Cardiac septum (tissue), 1 donor: ENCODE data around the gene NBPF3. TPM values are rescaled to one million over a fixed set of nuclear protein-coding genes. Genes with fewer than 3 reads are reported as not detected.
"Not testable (repeated sequence)": the region's sequence is repeated elsewhere in the genome, so short reads cannot be mapped to it uniquely, and the experiment has no call there.

Source experiments
- DNase-seq: peaks from one replicate; pipeline ENCODE4 v3.0.0-alpha.2; 2020; ENCODE audit warnings: low spot score
- intact Hi-C: fragments of 100-400 bp; cut with DNase I; formaldehyde crosslinking; loops from one replicate; pipeline ENCODE4 v1.14.0; 2022
- total RNA-seq: library from RNA; stranded (reverse); fragmentation: NEBNext Ultra II Directional; extraction: Animal tissue kit (Norgen Biotek cat#: 25700); gene quantifications from one replicate; pipeline ENCODE4 v1.2.1, GENCODE V29; 2021
- donor health status: DM: no; HTN: no; CAD: no.

Gene NBPF3
- total RNA-seq, 1 donor from 2014 or later: 3.0 TPM

GRCh38 chr1:21511579-21512522, 71.9 kb downstream of the NBPF3 start:
- intact Hi-C loops: loop anchor here (2.0 kb wide), 1 partner anchor 23 kb away; no protein-coding TSS in a partner anchor
- no peak for DNase-seq

DNA sequence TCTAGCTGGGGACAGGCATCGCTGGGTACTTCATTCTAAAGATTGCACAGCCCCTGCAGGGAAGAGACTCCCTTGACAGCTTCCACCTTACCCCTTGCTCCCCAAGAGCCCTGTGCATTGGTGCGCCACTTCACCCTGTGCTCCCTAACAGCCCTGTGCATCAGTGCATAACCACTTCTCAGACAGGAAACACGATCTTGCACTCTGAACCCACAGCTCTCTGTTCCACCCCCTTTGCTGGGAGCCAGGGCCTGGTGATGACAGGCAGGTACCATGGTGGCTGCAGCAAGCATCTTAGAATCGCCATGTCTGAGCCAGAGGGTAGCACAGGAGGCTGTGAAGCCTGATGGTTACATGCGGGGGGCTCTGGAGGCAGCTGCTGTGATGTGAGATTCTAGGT, 74.3 kb downstream of the NBPF3 start:
- no peak for DNase-seq
- intact Hi-C loops: no loop called here

DNA sequence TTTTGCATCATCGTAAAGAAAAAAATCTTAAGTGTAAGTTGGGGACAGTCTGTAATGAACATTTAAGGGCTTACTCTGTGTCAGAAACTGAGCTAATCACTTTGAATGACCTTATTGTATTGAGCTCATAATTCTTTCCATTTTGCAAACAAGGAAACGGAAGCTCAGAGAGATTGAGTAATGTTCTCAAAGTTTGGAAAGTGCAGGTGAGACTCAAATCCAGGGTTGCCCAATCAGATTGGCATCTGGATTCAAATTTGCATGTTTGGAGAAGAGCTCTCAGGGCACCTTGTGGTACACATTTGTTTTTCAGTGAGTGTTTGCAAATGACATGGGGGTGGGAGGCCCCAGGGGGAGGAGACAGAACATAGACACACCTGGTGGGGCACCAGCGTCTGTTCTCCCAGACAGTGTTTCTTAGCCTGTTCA, 77.2 kb downstream of the NBPF3 start:
- intact Hi-C loops: no loop called here
- DNase-seq: no peak

GRCh38 chr1:21517660-21518480, 77.9 kb downstream of the NBPF3 start:
- no peak for DNase-seq
- intact Hi-C loops: no loop called here

GRCh38 chr1:21518774-21519455, 79.0 kb downstream of the NBPF3 start:
- no peak for DNase-seq
- intact Hi-C loops: no loop called here

DNA sequence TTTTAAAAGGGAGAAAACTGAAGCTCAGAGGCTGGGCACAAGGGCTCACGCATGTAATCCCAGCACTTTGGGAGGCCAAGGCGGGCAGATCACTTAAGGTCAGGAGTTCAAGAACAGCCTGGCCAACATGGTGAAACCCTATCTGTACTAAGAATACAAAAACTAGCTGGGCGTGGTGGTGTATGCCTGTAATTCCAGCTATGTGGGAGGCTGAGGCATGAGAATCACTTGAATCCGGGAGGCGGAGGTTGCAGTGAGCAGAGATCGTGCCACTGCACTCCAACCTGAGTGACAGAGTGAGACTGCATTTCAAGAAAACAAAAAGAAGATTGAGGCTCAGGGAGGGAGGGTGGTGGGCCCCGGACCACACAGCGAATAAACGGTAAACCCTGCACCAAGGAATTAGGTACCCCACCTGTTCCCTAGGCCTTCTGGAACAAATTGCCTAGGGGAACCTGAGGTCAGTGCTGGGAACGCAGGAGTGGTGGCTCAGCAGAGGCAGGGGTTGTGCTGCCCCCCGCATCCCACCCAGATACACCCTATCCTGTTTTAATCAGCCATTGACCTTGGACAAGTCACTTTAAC, 79.6 kb downstream of the NBPF3 start:
- intact Hi-C loops, DNase-seq: not testable (repeated sequence)

- no peak for DNase-seq
- intact Hi-C loops: no loop called here
These were observed 81.2 kb downstream of the NBPF3 start for GRCh38 chr1:21520899-21521716.

DNA sequence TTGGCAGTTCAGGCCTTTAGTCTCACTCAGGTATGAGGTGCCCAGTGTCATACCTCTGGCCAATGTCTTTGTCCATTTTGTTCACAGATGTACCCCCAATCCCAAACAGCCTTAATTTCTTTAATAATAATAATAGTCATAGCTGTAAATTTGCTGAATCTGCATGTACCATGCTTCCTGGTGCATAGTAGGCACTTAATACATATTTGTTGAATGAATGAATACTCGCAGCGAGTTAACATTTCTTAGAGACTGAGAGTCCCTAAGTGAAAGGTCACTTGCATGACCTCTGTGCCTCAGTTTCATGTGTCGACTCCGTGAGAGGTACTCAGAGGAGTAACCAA, 81.8 kb downstream of the NBPF3 start:
- no peak for DNase-seq
- intact Hi-C loops: no loop called here

GRCh38 chr1:21522525-21523038, 82.6 kb downstream of the NBPF3 start:
- intact Hi-C loops: no loop called here
- no peak for DNase-seq

GRCh38 chr1:21523297-21523813, 83.4 kb downstream of the NBPF3 start:
- intact Hi-C loops: no loop called here

GRCh38 chr1:21524220-21524619, 84.3 kb downstream of the NBPF3 start:
- intact Hi-C loops: no loop called here
- no peak for DNase-seq

More at GRCh38 chr1:21523297-21523813, 83.4 kb downstream of the NBPF3 start:
- no peak for DNase-seq

DNA sequence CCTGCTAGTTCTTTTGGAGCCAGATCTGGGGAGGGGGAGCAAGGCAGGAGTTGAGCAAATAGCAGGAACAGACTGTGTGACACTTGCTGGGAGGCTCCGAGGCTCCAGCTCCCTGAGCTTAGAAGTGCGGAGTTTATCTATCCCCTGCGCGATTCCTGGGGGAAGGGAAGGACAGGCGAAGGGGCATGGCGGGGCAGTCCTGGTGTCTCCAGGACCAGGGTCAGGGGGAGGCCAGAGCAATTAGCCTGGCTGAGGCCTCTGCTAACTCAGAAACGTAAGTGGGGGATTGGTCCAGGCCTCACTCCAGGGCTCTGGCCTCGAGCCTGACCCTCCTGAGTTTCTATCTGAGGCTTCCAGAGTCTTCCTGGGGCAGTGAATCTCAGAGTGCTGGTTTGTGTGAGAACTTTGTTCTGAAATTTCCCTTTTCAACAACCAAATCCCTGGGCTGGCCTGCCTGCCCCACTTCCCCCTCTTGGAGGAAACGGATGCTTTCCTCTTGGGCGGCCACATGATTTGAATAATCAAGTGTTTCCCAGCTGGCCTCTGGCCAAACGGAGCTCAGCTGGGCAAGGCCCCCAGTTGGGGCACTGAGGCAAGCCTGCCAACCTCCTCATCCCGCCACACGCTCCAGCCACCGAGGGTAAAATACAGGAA, 84.9 kb downstream of the NBPF3 start:
- intact Hi-C loops: no loop called here
- DNase-seq: no peak

DNA sequence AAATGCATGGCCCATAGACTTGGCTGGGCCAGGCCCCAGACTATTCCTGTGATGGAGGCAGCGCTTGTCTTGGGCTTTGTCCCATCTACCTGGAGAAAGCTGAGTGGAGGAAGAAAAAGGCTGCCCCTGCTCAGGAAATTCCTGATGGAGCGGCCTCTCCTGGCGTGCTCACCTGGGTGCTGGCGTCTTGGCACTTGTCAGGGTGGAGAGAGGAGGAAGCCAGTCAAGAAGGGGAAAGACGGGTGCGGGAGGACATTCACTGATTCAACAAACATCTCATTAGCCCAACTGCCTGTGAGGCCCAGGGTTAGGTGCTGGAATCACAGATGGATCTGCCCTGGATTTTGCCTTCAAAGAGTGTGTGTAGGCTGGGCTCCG, 85.4 kb downstream of the NBPF3 start:
- no peak for DNase-seq
- intact Hi-C loops: no loop called here

DNA sequence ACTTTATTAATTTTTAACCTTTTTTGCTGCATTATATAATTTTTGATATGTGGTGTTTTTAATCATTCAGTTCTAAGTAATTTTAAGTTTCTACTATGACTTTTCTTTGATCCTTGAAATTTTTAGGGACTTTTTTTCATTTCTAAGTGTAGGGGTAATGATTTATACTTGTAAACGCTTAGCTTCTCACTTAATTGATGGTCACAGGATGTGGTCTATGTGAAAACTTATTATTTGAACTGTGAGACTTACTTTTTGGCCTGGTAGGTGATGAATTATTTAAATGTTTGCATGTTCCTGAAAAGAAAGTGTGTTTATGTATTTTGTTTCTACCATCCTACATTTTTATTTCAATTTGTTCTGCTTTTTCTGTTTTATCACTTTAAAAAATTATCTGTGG, 86.5 kb downstream of the NBPF3 start:
- DNase-seq: no peak
- intact Hi-C loops: no loop called here

GRCh38 chr1:21530368-21531016, 90.6 kb downstream of the NBPF3 start:
- DNase-seq: no peak
- intact Hi-C loops: no loop called here

DNA sequence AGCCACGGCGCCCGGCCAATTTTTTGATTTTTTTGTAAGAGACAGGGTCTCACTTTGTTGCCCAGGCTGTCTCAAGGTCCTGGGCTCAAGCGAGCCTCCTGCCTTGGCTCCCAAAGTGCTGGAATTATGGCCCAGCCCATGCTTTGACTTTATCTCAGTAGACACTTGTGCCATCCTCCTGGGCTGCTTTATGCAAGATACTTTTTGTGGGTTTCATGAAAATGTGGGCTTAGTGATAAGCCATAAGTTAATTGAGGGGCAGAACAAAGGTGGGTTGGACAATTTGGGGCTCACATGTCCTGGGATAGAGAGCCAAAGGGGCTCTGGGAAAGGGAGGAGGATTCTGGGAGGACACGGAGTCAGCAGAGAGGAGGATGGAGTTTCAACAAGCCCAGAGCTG, 91.3 kb downstream of the NBPF3 start:
- intact Hi-C loops: no loop called here
- DNase-seq: no peak

DNA sequence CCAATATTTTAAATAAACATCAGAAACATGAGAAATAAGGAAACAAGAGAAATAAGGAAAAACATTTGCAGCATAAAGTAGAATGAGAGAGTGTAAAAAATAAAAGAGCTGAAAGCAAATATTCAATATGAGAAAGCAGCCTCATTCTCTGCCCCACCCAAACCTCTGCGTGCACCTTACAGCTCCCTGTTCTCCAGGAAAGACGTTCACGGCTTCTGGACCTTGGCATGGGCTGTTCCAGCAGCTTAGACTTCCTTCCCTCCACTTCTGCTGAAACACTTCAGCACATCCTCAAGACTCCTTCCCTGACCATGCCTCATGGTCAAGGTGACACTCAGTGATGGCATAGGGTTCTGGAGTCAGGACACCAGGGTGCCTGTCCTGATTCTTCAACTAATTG, 92.6 kb downstream of the NBPF3 start:
- no peak for DNase-seq

More for the DNA sequence above, 92.6 kb downstream of the NBPF3 start:
- intact Hi-C loops: no loop called here
